Body of pancreas (tissue), 4 donors: Measurements from ENCODE around the gene RBFOX2. TPM values are rescaled to one million over a fixed set of nuclear protein-coding genes. Genes with fewer than 3 reads are reported as not detected.

Experiments
- ATAC-seq: fragments of 150-250 bp; one replicate; pipeline ENCODE4 v1.9.1; 2016
- DNase-seq, 4 donors: peaks; one replicate each; pipeline ENCODE4 v3.0.0-alpha.2; 2019
- H3K27ac ChIP-seq, 4 donors: fragments of 200-600 bp; sonication (generic); 1 replicate in 3 of 4; 2 replicates in 1 of 4; pipeline versions ENCODE4 v1.5.1 to v1.6.1; 2016 to 2019; ENCODE audit warnings: mild to moderate bottlenecking in 1 of 4, mixed read lengths in 1 of 4, moderate library complexity in 1 of 4
- H3K27me3 ChIP-seq, 2 donors: fragments of 200-600 bp; sonication (generic); one replicate each; pipeline ENCODE4 v1.6.0; 2016; ENCODE audit warnings: mild to moderate bottlenecking in 1 of 2
- H3K36me3 ChIP-seq, 2 donors: fragments of 200-600 bp; sonication (generic); replicated peaks in 1 of 2; 2 replicates each; pipeline ENCODE4 v1.5.1; 2016; ENCODE audit warnings: low read depth in 2 of 2; ENCODE audit not compliant: insufficient read depth in 1 of 2
- H3K4me1 ChIP-seq: fragments of 200-600 bp; sonication (generic); one replicate; pipeline ENCODE4 v1.6.0; 2016
- H3K4me3 ChIP-seq, 2 donors: fragments of 200-600 bp; sonication (generic); 1 replicate in 1 of 2; 2 replicates in 1 of 2; pipeline ENCODE4 v1.5.1; 2016 to 2019
- H3K9me3 ChIP-seq, 3 donors: fragments of 200-600 bp; sonication (generic); 1 replicate in 2 of 3; 2 replicates in 1 of 3; pipeline ENCODE4 v1.5.1; 2016
- POLR2A ChIP-seq, 3 donors: fragments of 450-650 bp; IDR thresholded peaks; one replicate each; pipeline ENCODE4 v1.6.1; 2016; ENCODE audit warnings: antibody characterized with exemption in 3 of 3, mild to moderate bottlenecking in 2 of 3
- WGBS, 2 donors: methylation state at CpG; one replicate each; pipeline ENCODE4 v1.1.5; 2017; 5-methylcytosine and 5-hydroxymethylcytosine counted together
- intact Hi-C: fragments of 100-400 bp; cut with DNase I; formaldehyde crosslinking; loops from one replicate; pipeline ENCODE4 v1.15.1; 2023
- total RNA-seq, 2 donors: library from RNA; depleted of rRNA; stranded (reverse); fragments of >200 nt; gene quantifications; one replicate each; pipeline ENCODE4 v1.1.0, GENCODE V29; 2016
- TF ChIP-seq, protein P1 (sequence below), 7 experiments: fragments of 450-650 bp in 4 of 7; fragments of 200-600 bp in 3 of 7; sonication (generic) in 3 of 7; IDR thresholded peaks; one replicate each; pipeline ENCODE4 v1.5.1; 2016 to 2019; ENCODE audit warnings: antibody characterized with exemption in 7 of 7

RBFOX2 gene
- total RNA-seq, 2 donors from 2014 or later = 28.7 to 31.1 TPM

GRCh38 chr22:35985371-35985770 is 43.3 kb downstream of the RBFOX2 start:
- Histone ChIP-seq H3K9me3 (no peaks in the 10 kb centered on the region), H3K4me1 (peaks cover 27% of the 10 kb centered on the region), H3K4me3 (no peak overlapping the region), H3K27ac (no peak overlapping the region), H3K36me3 (no peaks in the 10 kb centered on the region), H3K27me3 (no peaks in the 10 kb centered on the region)
- DNase-seq = no peak
- intact Hi-C loops = no loop called here
- TF ChIP-seq POLR2A (IDR thresholded peaks at IDR 0.05) = no peak
- TF ChIP-seq, protein P1, sequence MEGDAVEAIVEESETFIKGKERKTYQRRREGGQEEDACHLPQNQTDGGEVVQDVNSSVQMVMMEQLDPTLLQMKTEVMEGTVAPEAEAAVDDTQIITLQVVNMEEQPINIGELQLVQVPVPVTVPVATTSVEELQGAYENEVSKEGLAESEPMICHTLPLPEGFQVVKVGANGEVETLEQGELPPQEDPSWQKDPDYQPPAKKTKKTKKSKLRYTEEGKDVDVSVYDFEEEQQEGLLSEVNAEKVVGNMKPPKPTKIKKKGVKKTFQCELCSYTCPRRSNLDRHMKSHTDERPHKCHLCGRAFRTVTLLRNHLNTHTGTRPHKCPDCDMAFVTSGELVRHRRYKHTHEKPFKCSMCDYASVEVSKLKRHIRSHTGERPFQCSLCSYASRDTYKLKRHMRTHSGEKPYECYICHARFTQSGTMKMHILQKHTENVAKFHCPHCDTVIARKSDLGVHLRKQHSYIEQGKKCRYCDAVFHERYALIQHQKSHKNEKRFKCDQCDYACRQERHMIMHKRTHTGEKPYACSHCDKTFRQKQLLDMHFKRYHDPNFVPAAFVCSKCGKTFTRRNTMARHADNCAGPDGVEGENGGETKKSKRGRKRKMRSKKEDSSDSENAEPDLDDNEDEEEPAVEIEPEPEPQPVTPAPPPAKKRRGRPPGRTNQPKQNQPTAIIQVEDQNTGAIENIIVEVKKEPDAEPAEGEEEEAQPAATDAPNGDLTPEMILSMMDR (IDR thresholded peaks at IDR 0.05) = no peak
- WGBS, 2 donors = 83 to 87% methylated on average over 3 of the region's 3 CpGs
- no peak for ATAC-seq

DNA sequence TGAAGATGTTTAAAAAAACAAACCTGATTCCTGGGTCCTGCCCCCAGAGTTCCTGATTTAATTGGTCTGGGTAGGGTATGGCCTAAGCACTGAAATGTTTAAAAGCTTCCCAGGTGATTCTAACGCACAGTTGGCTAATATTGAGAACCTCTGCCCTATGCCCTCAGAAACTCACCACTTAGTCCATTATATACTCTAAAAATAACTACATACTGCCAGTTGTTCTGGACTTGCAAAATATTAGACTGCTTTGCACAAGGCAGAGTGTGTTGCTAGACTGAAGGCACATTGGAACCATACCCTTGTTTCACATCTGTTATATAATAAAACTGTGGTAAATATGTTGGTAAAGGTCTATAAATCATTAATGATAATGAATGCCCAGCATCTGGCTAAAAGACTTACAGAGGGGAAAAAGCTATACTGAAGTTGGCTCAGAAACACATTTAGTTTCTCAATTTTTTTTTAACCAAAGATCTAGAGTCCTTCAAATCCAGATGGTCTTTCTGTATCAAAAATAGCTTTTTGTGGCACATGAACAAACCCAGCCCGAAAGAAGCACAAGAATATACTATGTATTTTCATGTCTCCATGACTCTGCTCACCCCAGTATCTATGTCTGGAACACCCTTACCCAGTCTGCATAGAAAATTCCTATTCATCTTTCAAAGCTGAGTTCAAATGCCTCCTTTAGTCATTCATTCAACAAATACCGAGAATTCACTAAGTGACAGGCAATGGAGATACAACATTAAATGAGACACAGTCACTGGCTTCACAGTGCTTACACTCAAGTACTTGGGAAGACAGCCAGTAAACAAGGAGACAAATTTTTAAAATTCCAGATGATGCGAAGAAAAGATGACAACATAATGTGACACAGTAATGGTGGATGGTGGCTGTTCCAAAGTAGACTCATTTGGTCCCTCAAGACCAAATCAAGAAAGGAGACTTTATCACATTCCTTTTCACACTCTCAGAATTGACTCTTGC is 44.1 kb downstream of the RBFOX2 start:
- DNase-seq (no peak), ATAC-seq (no peak)
- Histone ChIP-seq H3K4me1 (peaks cover 27% of the 10 kb centered on the region), H3K27ac (no peak overlapping the region), H3K4me3 (no peak overlapping the region), H3K27me3 (no peaks in the 10 kb centered on the region), H3K9me3 (no peaks in the 10 kb centered on the region), H3K36me3 (no peaks in the 10 kb centered on the region)
- TF ChIP-seq, protein P1 (IDR thresholded peaks at IDR 0.05) = no peak
- no peak for TF ChIP-seq POLR2A (IDR thresholded peaks at IDR 0.05)
- intact Hi-C loops = no loop called here
- WGBS, 2 donors = 92 to 94% methylated on average over 4 of the region's 4 CpGs

GRCh38 chr22:35981900-35982299 is 46.7 kb downstream of the RBFOX2 start:
- ATAC-seq = no peak
- no peaks in the 10 kb centered on the region for H3K9me3 ChIP-seq
- H3K4me1 ChIP-seq = peaks cover 22% of the 10 kb centered on the region
- TF ChIP-seq, protein P1 (IDR thresholded peaks at IDR 0.05) = no peak
- no peak for TF ChIP-seq POLR2A (IDR thresholded peaks at IDR 0.05)
- no peaks in the 10 kb centered on the region for H3K27me3 ChIP-seq
- WGBS, 2 donors = 95 to 100% methylated on average over 1 of the region's 1 CpG
- intact Hi-C loops = no loop called here
- H3K36me3 ChIP-seq = no peaks in the 10 kb centered on the region
- no peak overlapping the region for H3K27ac ChIP-seq
- no peak overlapping the region for H3K4me3 ChIP-seq
- no peak for DNase-seq

GRCh38 chr22:35978889-35979288 is 49.7 kb downstream of the RBFOX2 start:
- TF ChIP-seq, protein P1 (IDR thresholded peaks at IDR 0.05) = no peak
- TF ChIP-seq POLR2A (IDR thresholded peaks at IDR 0.05) = no peak
- WGBS, 2 donors = 84 to 85% methylated on average over 5 of the region's 5 CpGs
- intact Hi-C loops = no loop called here
- no peaks in the 10 kb centered on the region for H3K27me3 ChIP-seq
- H3K36me3 ChIP-seq = no peaks in the 10 kb centered on the region
- DNase-seq = no peak
- no peak for ATAC-seq
- peaks cover 28% of the 10 kb centered on the region for H3K4me1 ChIP-seq
- H3K27ac ChIP-seq = no peak overlapping the region
- H3K9me3 ChIP-seq = no peaks in the 10 kb centered on the region
- H3K4me3 ChIP-seq = no peak overlapping the region
